H9 (cell line): Measurements from ENCODE around the gene COIL. TPM values are rescaled to one million over a fixed set of nuclear protein-coding genes. Genes with fewer than 3 reads are reported as not detected.

Experiments used
- DNase-seq: peaks from one replicate; pipeline ENCODE4 v3.0.0-alpha.2; 2017
- H2AFZ ChIP-seq: one replicate; pipeline ENCODE4 v1.6.1; 2013; ENCODE audit warnings: mild to moderate bottlenecking, low read length, control low read depth, moderate library complexity
- H2AK5ac ChIP-seq: 2 replicates; pipeline ENCODE4 v1.6.1; 2013; ENCODE audit warnings: low read length, control low read depth, mixed read lengths; ENCODE audit not compliant: insufficient read length
- H2BK120ac ChIP-seq: one replicate; pipeline ENCODE4 v1.6.1; 2013; ENCODE audit warnings: low read depth, mild to moderate bottlenecking, low read length, control low read depth, inconsistent platforms; ENCODE audit not compliant: poor library complexity, severe bottlenecking
- H2BK12ac ChIP-seq: 2 replicates; pipeline ENCODE4 v1.6.1; 2013; ENCODE audit warnings: low read length, control low read depth, mixed read lengths, low read depth; ENCODE audit not compliant: insufficient read length
- H2BK15ac ChIP-seq: 2 replicates; pipeline ENCODE4 v1.6.1; 2013; ENCODE audit warnings: low read depth, low read length, control low read depth
- H2BK20ac ChIP-seq: one replicate; pipeline ENCODE4 v1.6.1; 2013; ENCODE audit warnings: low read depth, mild to moderate bottlenecking, low read length, control low read depth, inconsistent platforms; ENCODE audit not compliant: poor library complexity, severe bottlenecking
- H2BK5ac ChIP-seq: 2 replicates; pipeline ENCODE4 v1.6.1; 2013; ENCODE audit warnings: low read length, control low read depth, mixed read lengths; ENCODE audit not compliant: insufficient read length
- H3K14ac ChIP-seq: 2 replicates; pipeline ENCODE4 v1.6.1; 2013; ENCODE audit warnings: low read length, control low read depth; ENCODE audit not compliant: insufficient read depth
- H3K18ac ChIP-seq: 2 replicates; pipeline ENCODE4 v1.6.1; 2013; ENCODE audit warnings: low read depth, mild to moderate bottlenecking, mixed read lengths, low read length, control low read depth; ENCODE audit not compliant: insufficient read length
- H3K23ac ChIP-seq: 2 replicates; pipeline ENCODE4 v1.6.1; 2013; ENCODE audit warnings: low read length, control low read depth, mixed read lengths, low read depth; ENCODE audit not compliant: insufficient read length
- H3K23me2 ChIP-seq: 2 replicates; pipeline ENCODE4 v1.6.1; 2013; ENCODE audit warnings: low read depth, mild to moderate bottlenecking, mixed read lengths, low read length, control low read depth; ENCODE audit not compliant: insufficient read length, poor library complexity, severe bottlenecking
- H3K27ac ChIP-seq: 2 replicates; pipeline ENCODE4 v1.5.1; 2013; ENCODE audit warnings: low read length, control low read depth, mixed read lengths, low read depth; ENCODE audit not compliant: insufficient read length
- H3K27me3 ChIP-seq: 2 replicates; pipeline ENCODE4 v1.6.1; 2013; ENCODE audit warnings: low read length, control low read depth, inconsistent platforms; ENCODE audit not compliant: insufficient read depth
- H3K4ac ChIP-seq: 2 replicates; pipeline ENCODE4 v1.6.1; 2013; ENCODE audit warnings: low read depth, mild to moderate bottlenecking, control low read depth, inconsistent platforms, low read length, moderate library complexity
- H3K4me1 ChIP-seq: 2 replicates; pipeline ENCODE4 v1.6.1; 2013; ENCODE audit warnings: low read length, control low read depth, inconsistent platforms; ENCODE audit not compliant: insufficient read depth
- H3K4me2 ChIP-seq: 2 replicates; pipeline ENCODE4 v1.6.1; 2013; ENCODE audit warnings: low read length, control low read depth, mixed read lengths; ENCODE audit not compliant: insufficient read length, insufficient read depth
- H3K56ac ChIP-seq: 2 replicates; pipeline ENCODE4 v1.6.1; 2013; ENCODE audit warnings: low read depth, mild to moderate bottlenecking, mixed read lengths, low read length, control low read depth; ENCODE audit not compliant: insufficient read length
- H3K79me1 ChIP-seq: 2 replicates; pipeline ENCODE4 v1.6.1; 2013; ENCODE audit warnings: low read depth, mild to moderate bottlenecking, moderate library complexity, low read length, control low read depth, inconsistent platforms; ENCODE audit not compliant: insufficient read depth, poor library complexity, severe bottlenecking
- H3K79me2 ChIP-seq: 2 replicates; pipeline ENCODE4 v1.6.1; 2013; ENCODE audit warnings: low read length, control low read depth, inconsistent platforms; ENCODE audit not compliant: insufficient read depth
- H3K9ac ChIP-seq: 2 replicates; pipeline ENCODE4 v1.6.1; 2013; ENCODE audit warnings: low read length, control low read depth, mixed read lengths; ENCODE audit not compliant: insufficient read length; ENCODE audit errors: extremely low read depth
- H3K9me3 ChIP-seq: one replicate; pipeline ENCODE4 v1.6.1; 2013; ENCODE audit warnings: low read depth, low read length, inconsistent platforms; ENCODE audit not compliant: control insufficient read depth
- H3T11ph ChIP-seq: one replicate; pipeline ENCODE4 v1.6.1; 2013; ENCODE audit warnings: mild to moderate bottlenecking, low read length, control low read depth, inconsistent platforms
- H4K20me1 ChIP-seq: one replicate; pipeline ENCODE4 v1.6.1; 2013; ENCODE audit not compliant: control insufficient read depth, insufficient read length, insufficient read depth
- H4K5ac ChIP-seq: 2 replicates; pipeline ENCODE4 v1.6.1; 2013; ENCODE audit warnings: low read depth, mild to moderate bottlenecking, mixed read lengths, low read length, control low read depth; ENCODE audit not compliant: insufficient read length
- H4K8ac ChIP-seq: replicated peaks from 2 replicates; pipeline ENCODE4 v1.6.1; 2013; ENCODE audit warnings: low read length, control low read depth, mixed read lengths, low read depth; ENCODE audit not compliant: insufficient read length
- H4K91ac ChIP-seq: 2 replicates; pipeline ENCODE4 v1.6.1; 2013; ENCODE audit warnings: low read depth, mild to moderate bottlenecking, moderate library complexity, mixed read lengths, low read length, control low read depth; ENCODE audit not compliant: insufficient read length
- H3K27ac Mint-ChIP-seq, 3 experiments: 2 replicates in 2 of 3; 3 replicates in 1 of 3; pipeline ENCODE4 v1.8.0; 2020 to 2021; ENCODE audit warnings: mixed read lengths in 3 of 3, mild to moderate bottlenecking in 1 of 3, moderate library complexity in 1 of 3
- H3K27me3 Mint-ChIP-seq: 2 replicates; pipeline ENCODE4 v1.8.0; 2021; ENCODE audit warnings: low read depth, mild to moderate bottlenecking, moderate library complexity, mixed read lengths
- H3K36me3 Mint-ChIP-seq, 3 experiments: 2 replicates in 2 of 3; 3 replicates in 1 of 3; pipeline ENCODE4 v1.8.0; 2020 to 2021; ENCODE audit warnings: low read depth in 3 of 3, mixed read lengths in 3 of 3; ENCODE audit not compliant: insufficient read depth in 1 of 3
- H3K4me1 Mint-ChIP-seq, 2 experiments: 2 replicates each; pipeline ENCODE4 v1.8.0; 2020; ENCODE audit warnings: mixed read lengths in 2 of 2
- H3K4me3 Mint-ChIP-seq, 2 experiments: 2 replicates in 1 of 2; 3 replicates in 1 of 2; pipeline ENCODE4 v1.8.0; 2020 to 2021; ENCODE audit warnings: mild to moderate bottlenecking in 2 of 2, mixed read lengths in 2 of 2, moderate library complexity in 1 of 2
- H3K9me3 Mint-ChIP-seq, 2 experiments: 2 replicates in 1 of 2; 3 replicates in 1 of 2; pipeline ENCODE4 v1.8.0; 2020; ENCODE audit warnings: mild to moderate bottlenecking in 2 of 2, mixed read lengths in 2 of 2, moderate library complexity in 1 of 2
- WGBS: extraction: QIAGEN DNeasy Blood & Tissue Kit; methylation state at CpG from one replicate; pipeline ENCODE4 v1.1.7; 2013; ENCODE audit warnings: missing lambda C conversion rate, low lambda C conversion rate, mixed read lengths; ENCODE audit not compliant: insufficient read length; ENCODE audit errors: extremely low coverage; 5-methylcytosine and 5-hydroxymethylcytosine counted together
- total RNA-seq: library from RNA; stranded (reverse); gene quantifications from 2 replicates; pipeline ENCODE4 v1.2.1, GENCODE V29; 2021
- TF ChIP-seq, protein P1 (sequence below): fragments of 200-600 bp; sonication (generic); conservative IDR thresholded peaks from 3 replicates; pipeline ENCODE4 v1.8.0; 2021; ENCODE audit warnings: antibody characterized with exemption, mild to moderate bottlenecking

COIL gene
- total RNA-seq, 1 experiment from 2014 or later: 21.5 TPM

DNA sequence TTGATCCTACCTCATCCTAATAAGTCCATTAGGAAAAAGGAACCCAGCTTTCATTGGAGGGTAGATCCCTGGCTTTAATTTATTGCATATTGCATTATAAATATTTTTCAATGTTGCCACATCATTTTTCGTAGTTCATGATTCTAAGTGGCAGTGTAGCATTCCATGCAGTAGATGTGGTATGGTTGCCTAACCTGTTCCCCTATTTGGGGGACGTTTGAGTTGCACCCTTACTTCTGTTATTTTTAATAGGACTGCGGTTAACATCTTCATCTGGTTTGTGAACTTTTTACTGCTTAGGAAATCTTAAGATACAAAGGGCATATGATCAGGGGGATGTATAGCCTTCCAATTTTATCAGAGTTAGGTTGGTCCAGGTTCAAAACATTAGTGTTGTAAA is 22.5 kb upstream of the COIL start:
- H3K4me2 ChIP-seq: no peak overlapping the region
- H3K9me3 ChIP-seq: no peaks in the 10 kb centered on the region
- no peak overlapping the region for H2BK5ac ChIP-seq
- no peak overlapping the region for H2BK20ac ChIP-seq
- no peak overlapping the region for H3T11ph ChIP-seq
- no peak overlapping the region for H2BK12ac ChIP-seq
- H4K5ac ChIP-seq: no peak overlapping the region
- H2AFZ ChIP-seq: no peak overlapping the region
- H4K91ac ChIP-seq: no peak overlapping the region
- no peak for DNase-seq
- H3K27me3 Mint-ChIP-seq: no peaks in the 10 kb centered on the region
- peaks cover 7% of the 10 kb centered on the region for H3K23me2 ChIP-seq
- H3K4me1 ChIP-seq: peaks cover 5% of the 10 kb centered on the region; the same call in 1 of the 2 replicates
- H3K4me1 Mint-ChIP-seq: peaks cover 27 to 29% of the 10 kb centered on the region in 2 experiments
- H3K79me2 ChIP-seq: no peaks in the 10 kb centered on the region
- H4K8ac ChIP-seq: no peak overlapping the region
- H2AK5ac ChIP-seq: no peak overlapping the region
- no peak overlapping the region for H3K4ac ChIP-seq
- TF ChIP-seq, protein P1, sequence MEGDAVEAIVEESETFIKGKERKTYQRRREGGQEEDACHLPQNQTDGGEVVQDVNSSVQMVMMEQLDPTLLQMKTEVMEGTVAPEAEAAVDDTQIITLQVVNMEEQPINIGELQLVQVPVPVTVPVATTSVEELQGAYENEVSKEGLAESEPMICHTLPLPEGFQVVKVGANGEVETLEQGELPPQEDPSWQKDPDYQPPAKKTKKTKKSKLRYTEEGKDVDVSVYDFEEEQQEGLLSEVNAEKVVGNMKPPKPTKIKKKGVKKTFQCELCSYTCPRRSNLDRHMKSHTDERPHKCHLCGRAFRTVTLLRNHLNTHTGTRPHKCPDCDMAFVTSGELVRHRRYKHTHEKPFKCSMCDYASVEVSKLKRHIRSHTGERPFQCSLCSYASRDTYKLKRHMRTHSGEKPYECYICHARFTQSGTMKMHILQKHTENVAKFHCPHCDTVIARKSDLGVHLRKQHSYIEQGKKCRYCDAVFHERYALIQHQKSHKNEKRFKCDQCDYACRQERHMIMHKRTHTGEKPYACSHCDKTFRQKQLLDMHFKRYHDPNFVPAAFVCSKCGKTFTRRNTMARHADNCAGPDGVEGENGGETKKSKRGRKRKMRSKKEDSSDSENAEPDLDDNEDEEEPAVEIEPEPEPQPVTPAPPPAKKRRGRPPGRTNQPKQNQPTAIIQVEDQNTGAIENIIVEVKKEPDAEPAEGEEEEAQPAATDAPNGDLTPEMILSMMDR: no peak
- H3K9me3 Mint-ChIP-seq: no peaks in the 10 kb centered on the region; a peak in 1 of 5 replicates
- WGBS: no CpG with 5 or more reads among the region's 3 CpGs
- no peaks in the 10 kb centered on the region for H3K27me3 ChIP-seq
- no peak overlapping the region for H3K4me3 Mint-ChIP-seq
- H3K36me3 Mint-ChIP-seq: peaks cover 13 to 38% (median 28%) of the 10 kb centered on the region in 3 experiments; a peak in 6 of 7 replicates
- H3K27ac ChIP-seq: no peak overlapping the region
- no peak overlapping the region for H3K9ac ChIP-seq
- H2BK120ac ChIP-seq: no peak overlapping the region
- no peak overlapping the region for H3K14ac ChIP-seq
- no peak overlapping the region for H3K18ac ChIP-seq
- no peak overlapping the region for H3K27ac Mint-ChIP-seq
- no peaks in the 10 kb centered on the region for H4K20me1 ChIP-seq
- H3K56ac ChIP-seq: no peak overlapping the region
- no peaks in the 10 kb centered on the region for H3K79me1 ChIP-seq
- no peak overlapping the region for H3K23ac ChIP-seq
- H2BK15ac ChIP-seq: no peak overlapping the region
